K562 (cell line): ENCODE data around the gene MAP3K19. TPM values are rescaled to one million over a fixed set of nuclear protein-coding genes. Genes with fewer than 3 reads are reported as not detected.

Experiments
- ATAC-seq: fragments of 200-7000 bp; cut with Tn5 transposase; 3 replicates; pipeline ENCODE4 v1.9.1; 2020; ENCODE audit warnings: moderate library complexity
- BruUV-seq: library from RNA; stranded (reverse); fragments of 400-500 nt; replicated peaks from 2 replicates; lab custom pipeline; 2021; lab: Mats Ljungman, UMichigan
- CTCF ChIA-PET: fragments of 300-600 bp; formaldehyde crosslinking; extraction: SDS; loops from one replicate; lab custom pipeline; 2021; ENCODE audit warnings: low intra/inter-chr PET ratio; lab: Yijun Ruan, JAX
- POLR2A ChIA-PET: fragments of 300-600, 350-650 bp; sonication (Branson Sonifier 250); formaldehyde crosslinking; extraction: SDS; loops from one replicate; lab custom pipeline; 2021; ENCODE audit warnings: antibody characterized with exemption, inconsistent platforms; lab: Yijun Ruan, JAX
- DNase-seq, 4 experiments: peaks; one replicate each; pipeline versions ENCODE4 v3.0.0 to v3.0.0-alpha.2; 2011 to 2018; ENCODE audit warnings: low spot score in 3 of 4, mixed read lengths in 3 of 4; ENCODE audit errors: extremely low read depth in 1 of 4
- FAIRE-seq: peaks from 2 replicates; lab custom pipeline; 2011; peaks lifted over from hg19 to GRCh38; lab: Jason Lieb, UNC
- H2AFZ ChIP-seq: 2 replicates; pipeline ENCODE4 v1.6.0; 2011; ENCODE audit warnings: low read depth, low read length, control low read depth, inconsistent platforms
- H3K27ac ChIP-seq: fragments of 200-600 bp; 3 replicates; pipeline ENCODE4 v1.8.0; 2011; ENCODE audit warnings: low read depth, mild to moderate bottlenecking, control low read depth, inconsistent platforms, low read length, moderate library complexity, mixed read lengths; ENCODE audit errors: extremely low read depth
- H3K27me3 ChIP-seq, 2 experiments: fragments of 300-600 bp in 1 of 2; 2 replicates in 1 of 2; 3 replicates in 1 of 2; pipeline versions ENCODE4 v1.6.0 to v1.8.0; 2011; ENCODE audit warnings: inconsistent platforms in 2 of 2, low read length in 2 of 2, mild to moderate bottlenecking in 1 of 2, mixed read lengths in 1 of 2, moderate library complexity in 1 of 2; ENCODE audit not compliant: control insufficient read depth in 2 of 2, insufficient read depth in 2 of 2
- H3K36me3 ChIP-seq: fragments of 300-600 bp; 3 replicates; pipeline ENCODE4 v1.8.0; 2011; ENCODE audit warnings: mild to moderate bottlenecking, low read length, inconsistent platforms; ENCODE audit not compliant: control insufficient read depth, insufficient read depth
- H3K4me1 ChIP-seq, 2 experiments: fragments of 200-600 bp in 1 of 2; replicated peaks in 1 of 2; 2 replicates in 1 of 2; 3 replicates in 1 of 2; pipeline versions ENCODE4 v1.5.1 to v1.8.0; 2011; ENCODE audit warnings: inconsistent platforms in 2 of 2, low read length in 2 of 2, mild to moderate bottlenecking in 1 of 2, mixed read lengths in 1 of 2, moderate library complexity in 1 of 2; ENCODE audit not compliant: control insufficient read depth in 2 of 2, insufficient read depth in 2 of 2
- H3K4me2 ChIP-seq: 2 replicates; pipeline ENCODE4 v1.6.1; 2011; ENCODE audit warnings: low read length, control low read depth, inconsistent platforms, mixed read lengths; ENCODE audit not compliant: insufficient read depth
- H3K4me3 ChIP-seq: fragments of 200-600 bp; sonication (generic), shearing (Covaris generic); 2 replicates; pipeline ENCODE4 v1.5.1; 2016; ENCODE audit warnings: control low read depth, inconsistent platforms
- H3K79me2 ChIP-seq: fragments of 200-600 bp; 3 replicates; pipeline ENCODE4 v1.8.0; 2011; ENCODE audit warnings: low read length, inconsistent platforms; ENCODE audit not compliant: control insufficient read depth, insufficient read depth
- H3K9ac ChIP-seq, 2 experiments: 2 replicates each; pipeline versions ENCODE4 v1.6.0 to v1.6.1; 2011; ENCODE audit warnings: low read depth in 2 of 2, low read length in 2 of 2, control low read depth in 1 of 2, inconsistent platforms in 1 of 2, mild to moderate bottlenecking in 1 of 2, mixed read lengths in 1 of 2; ENCODE audit not compliant: insufficient read depth in 1 of 2
- H3K9me1 ChIP-seq: one replicate; pipeline ENCODE4 v1.6.0; 2011; ENCODE audit warnings: inconsistent platforms, mild to moderate bottlenecking, low read length, moderate library complexity; ENCODE audit not compliant: control insufficient read depth, insufficient read depth
- H3K9me3 ChIP-seq: replicated peaks from 2 replicates; pipeline ENCODE4 v1.5.1; 2011; ENCODE audit warnings: low read depth, low read length, inconsistent platforms; ENCODE audit not compliant: control insufficient read depth, insufficient read depth
- H4K20me1 ChIP-seq: replicated peaks from 2 replicates; pipeline ENCODE4 v1.6.1; 2011; ENCODE audit warnings: low read length, inconsistent platforms, mixed read lengths; ENCODE audit not compliant: control insufficient read depth, insufficient read depth
- HDAC8 ChIP-seq: fragments of 450-650 bp; IDR thresholded peaks from 2 replicates; pipeline ENCODE4 v1.6.1; 2016; ENCODE audit warnings: mild to moderate bottlenecking, missing genetic modification characterization, moderate library complexity, missing compliant biosample characterization
- KDM4B ChIP-seq, 2 experiments: fragments of 450-650 bp in 1 of 2; sonication (generic) in 1 of 2; IDR thresholded peaks; 2 replicates each; pipeline ENCODE4 v1.6.1; 2016 to 2017; ENCODE audit warnings: borderline replicate concordance in 2 of 2, antibody characterized with exemption in 1 of 2, low read depth in 1 of 2, mild to moderate bottlenecking in 1 of 2
- MEF2D ChIP-seq: conservative IDR thresholded peaks from 2 replicates; pipeline ENCODE4 v1.6.1; 2016; ENCODE audit warnings: low read depth, missing genetic modification characterization, missing compliant biosample characterization
- POU5F1 ChIP-seq: fragments of 150-350 bp; IDR thresholded peaks from 2 replicates; pipeline ENCODE4 v1.6.1; 2014; ENCODE audit warnings: borderline replicate concordance, low read length, low read depth, mild to moderate bottlenecking; ENCODE audit not compliant: partially characterized antibody
- SMARCA4 ChIP-seq: fragments of 450-650 bp; IDR thresholded peaks from 2 replicates; pipeline ENCODE4 v1.6.1; 2016
- SMARCA5 ChIP-seq: fragments of 450-650 bp; IDR thresholded peaks from 2 replicates; pipeline ENCODE4 v1.6.1; 2016
- SNIP1 ChIP-seq: fragments of 450-650 bp; IDR thresholded peaks from 2 replicates; pipeline ENCODE4 v1.7.1; 2017; ENCODE audit warnings: low read depth, mild to moderate bottlenecking
- ZBTB40 ChIP-seq, 2 experiments: fragments of 450-650 bp in 1 of 2; sonication (generic) in 1 of 2; formaldehyde crosslinking in 1 of 2; IDR thresholded peaks; 2 replicates each; pipeline versions ENCODE4 v1.7.1 to v1.9.0; 2016 to 2022; ENCODE audit warnings: inconsistent platforms in 1 of 2, mild to moderate bottlenecking in 1 of 2, missing genetic modification reagents in 1 of 2
- ZNF408 ChIP-seq: fragments of 250-450 bp; sonication (Bioruptor Pico); IDR thresholded peaks from 2 replicates; pipeline ENCODE4 v1.4.0; 2020; ENCODE audit warnings: low read depth, mild to moderate bottlenecking, moderate library complexity
- ZNF655 ChIP-seq: fragments of 250-450 bp; sonication (Bioruptor Pico); IDR thresholded peaks from 2 replicates; pipeline ENCODE4 v1.5.0; 2021
- WGBS: fragments of 100-300 bp; shearing (Covaris generic); methylation state at CpG from one replicate; pipeline ENCODE4 v1.1.6; 2016; ENCODE audit warnings: low coverage, mixed read lengths; ENCODE audit not compliant: insufficient coverage; ENCODE audit errors: missing lambda C conversion rate; 5-methylcytosine and 5-hydroxymethylcytosine counted together
- in situ Hi-C: fragments of 300-500 bp; cut with MboI; formaldehyde crosslinking; loops from 4 replicates; pipeline ENCODE4 v1.15.0; 2018; ENCODE audit warnings: inconsistent platforms, mixed read lengths
- intact Hi-C: fragments of 100-400 bp; cut with micrococcal nuclease; formaldehyde crosslinking; loops from 2 replicates; pipeline ENCODE4 v1.14.2; 2022
- polyA plus RNA-seq, 8 experiments: library from polyadenylated mRNA; depleted of rRNA in 4 of 8; stranded (reverse) in 5 of 8; unstranded in 3 of 8; fragments of >200 nt; fragmentation: Nextera tagmentation in 2 of 8; fragmentation: Illumina TruSeq in 1 of 8; extraction: Ambion mirVana in 2 of 8; extraction: Trizol in 1 of 8; gene quantifications; 2 replicates each; pipeline versions ENCODE4 v1.2.1 to v1.2.3, GENCODE V29; 2011 to 2014; ENCODE audit warnings: inconsistent platforms in 1 of 8, missing spikeins in 1 of 8
- total RNA-seq, 7 experiments: library from RNA; depleted of rRNA in 6 of 7; stranded (reverse); fragments of >200 nt in 6 of 7; fragmentation: Illumina TruSeq in 2 of 7; extraction: Trizol in 2 of 7; gene quantifications; 2 replicates each; pipeline versions ENCODE4 v1.2.1 to v1.2.3, GENCODE V29; 2011 to 2021; ENCODE audit warnings: low replicate concordance in 1 of 7

The MAP3K19 gene
- total and polyA plus RNA-seq, 9 of the 15 experiments (the other 6 are each of a cell fraction or from before 2014, with no cell fraction given): 0.29 TPM; not detected in 8

DNA sequence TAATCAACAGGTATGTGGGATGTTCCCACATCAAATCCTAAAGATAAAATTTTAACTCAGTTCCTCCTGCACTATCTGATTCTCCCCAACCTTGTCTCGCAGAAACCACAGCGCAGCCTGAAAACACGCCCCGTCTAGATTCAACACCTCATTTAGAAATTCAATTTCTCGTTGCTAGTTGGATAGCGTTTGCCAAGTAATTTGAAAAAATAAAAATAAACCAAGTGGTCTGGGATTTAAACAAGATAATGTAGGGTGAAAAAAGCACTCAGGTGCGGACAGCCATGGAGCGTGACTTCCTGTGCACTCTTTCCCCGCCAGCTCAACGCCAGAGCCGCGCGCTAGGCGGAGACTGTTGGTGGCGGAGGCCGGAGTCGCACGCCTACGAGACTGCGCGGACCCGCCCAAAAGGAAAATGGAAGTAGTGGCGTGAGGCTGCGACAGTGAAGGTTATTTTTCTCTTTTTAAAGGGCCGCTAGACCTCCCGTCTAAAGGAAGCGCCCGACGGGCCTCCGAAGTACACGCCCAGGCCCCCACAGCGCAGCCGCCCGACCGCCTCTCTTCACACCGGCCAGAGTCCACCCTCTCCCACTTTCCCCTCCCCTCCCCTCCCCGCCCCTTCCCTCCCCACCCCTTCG, 129.2 kb downstream of the MAP3K19 start:
- WGBS: 0% methylated on average over 26 of the region's 38 CpGs
- H3K4me1 ChIP-seq: peaks cover 3 to 4% of the 10 kb centered on the region in 2 experiments; a peak in 4 of 5 replicates
- ChIA-PET POLR2A (interaction anchor here (0.8 to 2.0 kb wide), 8 partner anchors 9 to 25 kb away, joined by 3 to 6 read pairs (median 4); no protein-coding TSS in a partner anchor), CTCF (interaction anchor here (0.6 kb wide), 1 partner anchor 793 kb away, joined by 3 read pairs; no protein-coding TSS in a partner anchor)
- DNase-seq: peak in 1 of 4 experiments; percentile 91
- in situ Hi-C loops: no loop called here
- H3K4me2 ChIP-seq: peak overlapping the region; percentile 74
- no peaks in the 10 kb centered on the region for H3K27me3 ChIP-seq
- no peaks in the 10 kb centered on the region; the same call in none of the 2 replicates for H4K20me1 ChIP-seq
- intact Hi-C loops: loop anchor here (2.0 kb wide), 1 partner anchor 823 kb away; the partner anchor contains the start of gene UBXN4
- H3K9me3 ChIP-seq: no peaks in the 10 kb centered on the region
- H2AFZ ChIP-seq: peak overlapping the region; percentile 91
- H3K79me2 ChIP-seq: peaks cover 44% of the 10 kb centered on the region
- peak overlapping the region; percentile 95 for H3K27ac ChIP-seq
- peak overlapping the region; percentile 79 for H3K4me3 ChIP-seq
- TSS peak; percentile 91 for BruUV-seq
- ATAC-seq: peak; percentile 89
- H3K9me1 ChIP-seq: no peaks in the 10 kb centered on the region
- FAIRE-seq: peak; percentile 46
- peaks cover 28% of the 10 kb centered on the region; the same call in 2 of the 3 replicates for H3K36me3 ChIP-seq
- peak overlapping the region; percentile 84 to 93 for H3K9ac ChIP-seq
- TF ChIP-seq SMARCA5 (no peak), ZBTB40 (IDR thresholded peaks at IDR 0.05) (no peak; the same call in 1 of the 2 replicates), ZBTB40 (CRISPR knock-in tag; IDR thresholded peaks at IDR 0.05) (no peak), SNIP1 (no peak), MEF2D (tag) (no peak), POU5F1 (no peak), ZNF408 (CRISPR knock-in tag) (no peak), KDM4B (IDR thresholded peaks at IDR 0.05; ENCODE audit: borderline replicate concordance in 2 of 2, low read depth in 1 of 2) (no peak), ZNF655 (CRISPR knock-in tag) (no peak), SMARCA4 (peak; percentile 50; the same call in 1 of the 2 replicates), HDAC8 (no peak)
